Measurements from ENCODE around the gene TANC1.

TANC1 gene

GRCh38 chr2:159152128-159152778, 183.8 kb downstream of the TANC1 start:
- Histone ChIP-seq H2BK15ac (ENCODE audit: low read length) (no peak overlapping the region), H3K27ac (replicated peaks; ENCODE audit: low read length) (no peak overlapping the region)

GRCh38 chr2:159153063-159153462, 184.6 kb downstream of the TANC1 start:
- Histone ChIP-seq H3K18ac (ENCODE audit: low read length) (no peak overlapping the region), H3K4me1 (ENCODE audit: control insufficient read depth in 2 of 2, insufficient read depth in 1 of 2, low read depth in 1 of 2, low read length in 2 of 2) (peaks cover 17 to 29% of the 10 kb centered on the region in 2 donors), H2AK5ac (ENCODE audit: low read depth, low read length) (no peak overlapping the region), H4K8ac (ENCODE audit: low read depth, low read length) (no peak overlapping the region), H3K27ac (replicated peaks; ENCODE audit: low read length) (no peak overlapping the region), H3K9ac (ENCODE audit: low read depth, low read length, poor library complexity) (no peak overlapping the region), H2AFZ (ENCODE audit: low read length) (no peak overlapping the region), H3K4me2 (ENCODE audit: insufficient read depth, low read length, poor library complexity, severe bottlenecking) (no peak overlapping the region), H4K91ac (ENCODE audit: low read depth, low read length, poor library complexity) (no peak overlapping the region), H2BK5ac (ENCODE audit: low read length) (no peak overlapping the region), H3K27me3 (ENCODE audit: control insufficient read depth in 3 of 3, insufficient read depth in 3 of 3, low read depth in 1 of 3, low read length in 3 of 3) (no peaks in the 10 kb centered on the region), H3K4ac (ENCODE audit: low read length) (no peak overlapping the region), H3K14ac (ENCODE audit: low read length) (no peak overlapping the region), H3K9me3 (replicated peaks in 1 of 2; ENCODE audit: control insufficient read depth in 2 of 2, insufficient read depth in 1 of 2, low read depth in 1 of 2, low read length in 2 of 2) (peaks cover 0 to 14% of the 10 kb centered on the region in 2 donors), H3K79me1 (ENCODE audit: low read depth, low read length) (no peaks in the 10 kb centered on the region), H3K23ac (ENCODE audit: low read depth, low read length, poor library complexity) (no peak overlapping the region), H2BK120ac (ENCODE audit: low read depth, low read length) (no peak overlapping the region), H2BK15ac (ENCODE audit: low read length) (no peak overlapping the region), H2BK12ac (ENCODE audit: low read length) (no peak overlapping the region), H3K36me3 (replicated peaks in 1 of 2; ENCODE audit: control insufficient read depth in 2 of 2, insufficient read depth in 2 of 2, low read length in 2 of 2) (peaks cover 0 to 52% of the 10 kb centered on the region in 2 donors), H3K4me3 (ENCODE audit: low read length in 2 of 2) (no peak overlapping the region)
- DNase-seq (ENCODE audit: low spot score), result no peak
- WGBS, 2 donors (ENCODE audit: extremely low coverage in 2 of 2, insufficient read length in 2 of 2, insufficient replicate concordance in 1 of 2), result no CpG with 5 or more reads among the region's 4 CpGs

More at GRCh38 chr2:159152128-159152778, 183.8 kb downstream of the TANC1 start:
- Histone ChIP-seq H4K91ac (ENCODE audit: low read depth, low read length, poor library complexity) (no peak overlapping the region), H3K14ac (ENCODE audit: low read length) (no peak overlapping the region), H4K8ac (ENCODE audit: low read depth, low read length) (no peak overlapping the region), H3K79me1 (ENCODE audit: low read depth, low read length) (no peaks in the 10 kb centered on the region), H3K4me3 (ENCODE audit: low read length in 2 of 2) (no peak overlapping the region), H3K4ac (ENCODE audit: low read length) (no peak overlapping the region), H2AFZ (ENCODE audit: low read length) (no peak overlapping the region), H2BK120ac (ENCODE audit: low read depth, low read length) (no peak overlapping the region), H3K27me3 (ENCODE audit: control insufficient read depth in 3 of 3, insufficient read depth in 3 of 3, low read depth in 1 of 3, low read length in 3 of 3) (no peaks in the 10 kb centered on the region), H3K18ac (ENCODE audit: low read length) (no peak overlapping the region), H2BK5ac (ENCODE audit: low read length) (no peak overlapping the region), H3K9ac (ENCODE audit: low read depth, low read length, poor library complexity) (no peak overlapping the region), H3K4me1 (ENCODE audit: control insufficient read depth in 2 of 2, insufficient read depth in 1 of 2, low read depth in 1 of 2, low read length in 2 of 2) (peaks cover 22 to 29% of the 10 kb centered on the region in 2 donors), H3K4me2 (ENCODE audit: insufficient read depth, low read length, poor library complexity, severe bottlenecking) (no peak overlapping the region), H2AK5ac (ENCODE audit: low read depth, low read length) (no peak overlapping the region), H3K36me3 (replicated peaks in 1 of 2; ENCODE audit: control insufficient read depth in 2 of 2, insufficient read depth in 2 of 2, low read length in 2 of 2) (peaks cover 0 to 52% of the 10 kb centered on the region in 2 donors), H2BK12ac (ENCODE audit: low read length) (no peak overlapping the region), H3K23ac (ENCODE audit: low read depth, low read length, poor library complexity) (no peak overlapping the region), H3K9me3 (replicated peaks in 1 of 2; ENCODE audit: control insufficient read depth in 2 of 2, insufficient read depth in 1 of 2, low read depth in 1 of 2, low read length in 2 of 2) (peaks cover 0 to 14% of the 10 kb centered on the region in 2 donors)
- no CpG with 5 or more reads among the region's 4 CpGs for WGBS, 2 donors (ENCODE audit: extremely low coverage in 2 of 2, insufficient read length in 2 of 2, insufficient replicate concordance in 1 of 2)
- no peak for DNase-seq (ENCODE audit: low spot score)

- no peak overlapping the region for H3K4ac ChIP-seq (ENCODE audit: low read length)
- no peak for DNase-seq (ENCODE audit: low spot score)
- WGBS, 2 donors (ENCODE audit: extremely low coverage in 2 of 2, insufficient read length in 2 of 2, insufficient replicate concordance in 1 of 2), result no CpG with 5 or more reads among the region's 4 CpGs
- H3K9ac ChIP-seq (ENCODE audit: low read depth, low read length, poor library complexity), result no peak overlapping the region
- no peak overlapping the region for H2BK120ac ChIP-seq (ENCODE audit: low read depth, low read length)
- H3K9me3 ChIP-seq (replicated peaks in 1 of 2; ENCODE audit: control insufficient read depth in 2 of 2, insufficient read depth in 1 of 2, low read depth in 1 of 2, low read length in 2 of 2), result peaks cover 0 to 13% of the 10 kb centered on the region in 2 donors
- no peak overlapping the region for H4K8ac ChIP-seq (ENCODE audit: low read depth, low read length)
- no peak overlapping the region for H3K14ac ChIP-seq (ENCODE audit: low read length)
- H2BK5ac ChIP-seq (ENCODE audit: low read length), result no peak overlapping the region
- H3K79me1 ChIP-seq (ENCODE audit: low read depth, low read length), result no peaks in the 10 kb centered on the region
- H3K23ac ChIP-seq (ENCODE audit: low read depth, low read length, poor library complexity), result no peak overlapping the region
- peaks cover 17 to 29% of the 10 kb centered on the region in 2 donors for H3K4me1 ChIP-seq (ENCODE audit: control insufficient read depth in 2 of 2, insufficient read depth in 1 of 2, low read depth in 1 of 2, low read length in 2 of 2)
- no peak overlapping the region for H2BK12ac ChIP-seq (ENCODE audit: low read length)
- no peak overlapping the region for H2AFZ ChIP-seq (ENCODE audit: low read length)
- H3K27ac ChIP-seq (replicated peaks; ENCODE audit: low read length), result no peak overlapping the region
- H3K27me3 ChIP-seq (ENCODE audit: control insufficient read depth in 3 of 3, insufficient read depth in 3 of 3, low read depth in 1 of 3, low read length in 3 of 3), result no peaks in the 10 kb centered on the region
- H3K18ac ChIP-seq (ENCODE audit: low read length), result no peak overlapping the region
- H3K4me3 ChIP-seq (ENCODE audit: low read length in 2 of 2), result no peak overlapping the region
- H3K4me2 ChIP-seq (ENCODE audit: insufficient read depth, low read length, poor library complexity, severe bottlenecking), result no peak overlapping the region
- H3K36me3 ChIP-seq (replicated peaks in 1 of 2; ENCODE audit: control insufficient read depth in 2 of 2, insufficient read depth in 2 of 2, low read length in 2 of 2), result peaks cover 0 to 55% of the 10 kb centered on the region in 2 donors
- H2BK15ac ChIP-seq (ENCODE audit: low read length), result no peak overlapping the region
- H2AK5ac ChIP-seq (ENCODE audit: low read depth, low read length), result no peak overlapping the region
- H4K91ac ChIP-seq (ENCODE audit: low read depth, low read length, poor library complexity), result no peak overlapping the region
Observed at GRCh38 chr2:159153463-159153862, 185.0 kb downstream of the TANC1 start.

- Histone ChIP-seq H2BK120ac (ENCODE audit: low read depth, low read length) (no peak overlapping the region), H2BK15ac (ENCODE audit: low read length) (no peak overlapping the region), H4K8ac (ENCODE audit: low read depth, low read length) (no peak overlapping the region), H3K23ac (ENCODE audit: low read depth, low read length, poor library complexity) (no peak overlapping the region), H3K27me3 (ENCODE audit: control insufficient read depth in 3 of 3, insufficient read depth in 3 of 3, low read depth in 1 of 3, low read length in 3 of 3) (no peaks in the 10 kb centered on the region), H3K4me1 (ENCODE audit: control insufficient read depth in 2 of 2, insufficient read depth in 1 of 2, low read depth in 1 of 2, low read length in 2 of 2) (peaks cover 17 to 26% of the 10 kb centered on the region in 2 donors), H3K79me1 (ENCODE audit: low read depth, low read length) (no peaks in the 10 kb centered on the region), H3K4me2 (ENCODE audit: insufficient read depth, low read length, poor library complexity, severe bottlenecking) (no peak overlapping the region), H3K4ac (ENCODE audit: low read length) (no peak overlapping the region), H3K4me3 (ENCODE audit: low read length in 2 of 2) (no peak overlapping the region), H2AFZ (ENCODE audit: low read length) (no peak overlapping the region), H3K27ac (replicated peaks; ENCODE audit: low read length) (no peak overlapping the region), H2BK12ac (ENCODE audit: low read length) (no peak overlapping the region), H3K9ac (ENCODE audit: low read depth, low read length, poor library complexity) (no peak overlapping the region), H2AK5ac (ENCODE audit: low read depth, low read length) (no peak overlapping the region), H3K18ac (ENCODE audit: low read length) (no peak overlapping the region), H2BK5ac (ENCODE audit: low read length) (no peak overlapping the region), H3K36me3 (replicated peaks in 1 of 2; ENCODE audit: control insufficient read depth in 2 of 2, insufficient read depth in 2 of 2, low read length in 2 of 2) (peaks cover 0 to 57% of the 10 kb centered on the region in 2 donors), H4K91ac (ENCODE audit: low read depth, low read length, poor library complexity) (no peak overlapping the region), H3K9me3 (replicated peaks in 1 of 2; ENCODE audit: control insufficient read depth in 2 of 2, insufficient read depth in 1 of 2, low read depth in 1 of 2, low read length in 2 of 2) (peaks cover 0 to 9% of the 10 kb centered on the region in 2 donors), H3K14ac (ENCODE audit: low read length) (no peak overlapping the region)
- DNase-seq (ENCODE audit: low spot score), result no peak
- WGBS, 2 donors (ENCODE audit: extremely low coverage in 2 of 2, insufficient read length in 2 of 2, insufficient replicate concordance in 1 of 2), result no CpG with 5 or more reads among the region's 2 CpGs
Observed at GRCh38 chr2:159153951-159154350, 185.5 kb downstream of the TANC1 start.
